Stimulated activated CD4-positive, alpha-beta T cell treated with anti-CD3 and anti-CD28 coated beads, Interleukin-4, amount 100 ng/mL, for 24 hours (primary cell): ENCODE measurements around the gene RALGPS2.
"Not testable (repeated sequence)": the region's sequence is repeated elsewhere in the genome, so short reads cannot be mapped to it uniquely, and the experiment has no call there.

ENCODE experiments used
- DNase-seq: peaks from one replicate; pipeline ENCODE4 v3.0.0-alpha.2; 2020

RALGPS2 gene

DNA sequence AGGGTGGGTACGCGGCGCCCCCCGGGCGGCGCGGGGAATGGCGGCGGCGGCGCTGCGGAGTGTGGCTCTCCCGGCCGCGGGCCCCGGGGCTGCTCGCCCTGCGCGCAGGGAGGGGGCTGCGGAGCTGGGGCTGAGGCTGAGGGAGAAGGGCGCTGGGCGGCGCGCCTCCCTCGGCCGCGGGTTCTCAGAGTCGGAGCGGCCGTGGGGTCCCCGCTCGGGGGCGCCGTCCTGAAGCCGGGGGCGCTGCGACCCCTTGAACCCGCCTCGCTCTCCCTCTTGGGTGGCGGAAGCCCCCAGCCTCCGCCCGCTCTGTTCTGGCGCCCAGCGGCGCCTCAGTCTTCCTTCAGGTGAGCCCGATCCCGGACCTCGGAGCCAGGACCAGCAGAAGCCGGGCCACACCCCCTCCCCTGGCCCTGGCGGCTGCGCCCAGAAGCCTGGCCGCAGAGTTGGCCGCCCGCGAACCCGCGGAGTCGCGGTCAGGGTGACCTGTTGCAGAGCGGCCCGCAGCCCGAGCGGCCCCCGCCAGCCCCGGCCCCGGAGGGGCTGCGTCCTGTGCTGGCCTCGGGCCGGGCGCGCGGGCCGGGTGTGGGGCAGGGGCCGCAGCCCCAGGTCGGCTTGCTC, 532 bp downstream of the RALGPS2 start:
- DNase-seq = peak; percentile 10

DNA sequence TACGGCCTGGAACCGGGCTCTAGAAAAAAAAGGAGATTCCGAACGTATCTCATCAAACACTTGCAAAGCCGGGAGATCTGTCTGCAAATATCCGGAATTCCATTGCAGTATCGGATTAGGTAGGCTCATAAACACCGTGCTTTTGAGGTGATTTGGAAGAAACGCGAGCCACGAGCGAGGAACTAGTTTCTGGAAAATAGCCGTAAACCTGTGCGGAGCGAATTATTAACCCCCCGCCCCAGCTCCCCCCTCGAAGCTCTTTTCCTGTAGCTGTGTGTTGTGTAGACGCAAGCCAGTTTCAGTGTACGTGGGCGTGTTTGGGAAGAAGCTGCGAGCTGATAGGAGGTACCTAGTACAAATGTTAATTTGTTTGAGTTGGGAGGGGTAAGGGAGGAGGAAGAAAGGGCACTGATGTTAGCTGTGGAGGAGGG, 1.1 kb downstream of the RALGPS2 start:
- peak; percentile 44 for DNase-seq

- DNase-seq = no peak
Observed at GRCh38 chr1:178726545-178726944, 1.5 kb downstream of the RALGPS2 start.

GRCh38 chr1:178727014-178727895, 2.2 kb downstream of the RALGPS2 start:
- no peak for DNase-seq

DNA sequence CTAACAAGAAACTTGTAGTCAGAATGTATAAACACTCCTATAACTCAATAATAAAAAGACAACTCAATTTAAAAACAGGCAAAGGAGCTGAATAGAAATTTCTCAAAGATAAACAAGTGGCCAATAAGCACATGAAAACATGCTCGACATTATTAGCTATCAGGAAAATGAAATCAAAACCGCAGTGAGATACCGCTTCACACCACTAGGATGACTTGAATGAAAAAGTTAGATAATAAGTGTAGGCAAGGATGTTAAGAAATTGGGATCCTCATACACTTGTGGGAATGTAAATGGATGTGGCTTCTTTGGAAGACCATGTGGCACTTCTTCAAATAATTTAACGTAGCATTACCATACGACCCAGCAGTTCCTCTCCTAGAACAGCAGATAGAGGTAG, 8.9 kb downstream of the RALGPS2 start:
- DNase-seq = no peak

DNA sequence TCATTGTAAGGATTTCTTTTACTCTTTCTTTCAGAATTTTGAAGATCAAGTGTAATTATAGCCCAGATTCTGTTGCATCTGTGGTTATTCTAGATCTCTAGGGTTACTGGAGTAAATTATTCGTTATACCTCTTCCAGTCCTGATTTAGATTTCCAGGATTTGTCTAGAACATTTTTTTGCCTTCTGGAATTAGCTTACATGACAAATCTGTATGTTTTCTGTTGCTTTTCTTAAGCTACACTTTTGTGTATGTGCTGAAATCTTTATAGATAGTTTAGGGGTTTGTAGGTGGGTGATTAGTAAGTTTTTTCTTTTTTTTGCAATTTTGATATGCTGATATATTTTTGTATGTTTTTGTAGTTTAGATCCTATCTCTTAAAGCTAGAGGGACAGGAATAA, 13.7 kb downstream of the RALGPS2 start:
- no peak for DNase-seq

DNA sequence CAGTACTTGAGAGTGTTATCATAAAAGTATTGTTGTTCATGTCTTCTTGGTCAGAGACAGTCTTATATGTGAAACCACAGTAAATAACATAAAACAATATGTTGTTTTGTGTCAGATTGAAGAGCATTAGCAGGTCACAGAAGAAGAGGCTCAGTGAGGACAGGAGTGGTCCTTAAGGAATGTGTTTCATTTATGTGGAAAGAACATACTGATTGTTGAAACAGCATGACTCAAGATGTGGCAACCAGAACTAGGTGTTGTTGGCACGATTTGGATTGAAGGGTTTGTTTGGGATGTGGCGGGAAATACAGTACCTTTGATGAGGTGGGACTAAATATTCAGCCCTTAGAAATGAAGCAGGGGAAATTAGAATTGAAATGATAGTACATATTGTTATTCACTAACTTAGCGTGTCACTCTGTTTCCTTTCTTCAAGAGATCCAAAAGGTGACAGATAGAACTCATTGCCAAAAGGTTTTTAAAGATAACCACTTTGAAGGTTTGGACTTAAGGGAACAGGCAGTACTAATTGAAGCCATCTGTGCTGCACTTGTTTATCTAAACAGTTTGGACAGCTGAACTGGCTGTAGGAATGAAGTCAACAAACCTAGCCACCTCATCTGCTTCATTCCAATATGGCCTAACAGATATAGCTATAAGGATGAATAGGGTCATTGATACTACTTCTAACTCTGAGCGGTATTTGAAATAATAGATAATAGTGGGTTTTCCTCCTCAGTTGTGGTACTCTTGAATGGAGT, 14.4 kb downstream of the RALGPS2 start:
- DNase-seq = no peak

DNA sequence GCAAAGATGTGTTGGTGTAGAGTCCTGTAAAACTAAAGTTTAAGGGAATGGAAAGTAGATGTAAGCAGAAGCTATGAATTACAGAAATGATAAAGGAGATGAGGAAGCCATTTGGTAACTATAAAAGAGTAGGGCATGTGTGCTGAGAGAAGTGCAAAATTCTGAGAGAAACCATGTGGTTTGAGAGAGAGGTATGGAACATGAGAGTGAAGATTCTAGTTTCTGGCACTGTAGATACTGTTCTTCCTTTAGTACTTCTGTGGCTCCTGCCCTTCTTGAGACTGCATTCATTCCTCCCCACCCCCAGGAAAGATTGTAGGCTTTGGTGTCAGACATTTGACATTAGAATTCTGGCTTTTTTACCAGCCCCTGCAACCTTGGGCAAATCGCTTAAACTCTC, 15.4 kb downstream of the RALGPS2 start:
- DNase-seq = no peak

- no peak for DNase-seq
Observed at GRCh38 chr1:178740924-178741323, 15.9 kb downstream of the RALGPS2 start.

- no peak for DNase-seq
Observed at GRCh38 chr1:178743801-178744200, 18.8 kb downstream of the RALGPS2 start.

DNA sequence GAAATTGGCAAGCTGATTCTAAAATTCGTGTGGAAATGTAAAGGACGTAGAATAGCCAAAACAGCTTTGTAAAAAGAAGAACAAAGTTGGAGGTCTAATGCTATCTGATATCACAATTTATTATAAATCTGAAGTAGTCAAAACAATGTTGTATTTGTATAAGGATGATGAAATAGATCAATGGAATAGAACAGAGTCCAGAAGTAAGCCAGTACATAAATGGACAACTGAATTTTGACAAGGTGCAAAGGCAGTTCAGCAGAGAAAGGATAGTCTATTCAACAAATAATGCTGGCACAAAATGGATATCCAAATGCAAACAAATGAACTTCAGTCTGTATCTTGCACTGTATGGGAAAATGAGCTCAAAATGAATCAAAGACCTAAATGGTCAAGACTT, 20.2 kb downstream of the RALGPS2 start:
- DNase-seq = no peak

- no peak for DNase-seq
Observed at GRCh38 chr1:178746345-178746744, 21.3 kb downstream of the RALGPS2 start.

DNA sequence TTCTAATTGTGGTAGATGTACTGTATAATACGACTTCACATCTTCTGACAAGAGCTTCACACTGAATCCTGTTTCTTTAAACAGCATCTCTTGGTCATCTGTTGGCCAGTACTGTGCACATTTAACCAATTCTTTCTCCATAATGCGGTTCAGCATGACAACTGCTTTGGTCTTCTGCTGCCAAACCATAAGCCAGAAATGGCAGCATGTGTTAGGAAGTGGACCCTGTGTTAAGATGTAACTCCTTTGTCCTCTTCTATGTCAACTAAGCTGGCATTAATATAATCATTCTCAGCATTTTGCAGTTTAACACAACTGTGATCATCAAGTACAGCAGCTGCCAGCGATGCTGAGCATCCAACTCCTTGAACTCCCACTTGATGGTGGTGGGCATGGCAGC, 22.3 kb downstream of the RALGPS2 start:
- DNase-seq = not testable (repeated sequence)

DNA sequence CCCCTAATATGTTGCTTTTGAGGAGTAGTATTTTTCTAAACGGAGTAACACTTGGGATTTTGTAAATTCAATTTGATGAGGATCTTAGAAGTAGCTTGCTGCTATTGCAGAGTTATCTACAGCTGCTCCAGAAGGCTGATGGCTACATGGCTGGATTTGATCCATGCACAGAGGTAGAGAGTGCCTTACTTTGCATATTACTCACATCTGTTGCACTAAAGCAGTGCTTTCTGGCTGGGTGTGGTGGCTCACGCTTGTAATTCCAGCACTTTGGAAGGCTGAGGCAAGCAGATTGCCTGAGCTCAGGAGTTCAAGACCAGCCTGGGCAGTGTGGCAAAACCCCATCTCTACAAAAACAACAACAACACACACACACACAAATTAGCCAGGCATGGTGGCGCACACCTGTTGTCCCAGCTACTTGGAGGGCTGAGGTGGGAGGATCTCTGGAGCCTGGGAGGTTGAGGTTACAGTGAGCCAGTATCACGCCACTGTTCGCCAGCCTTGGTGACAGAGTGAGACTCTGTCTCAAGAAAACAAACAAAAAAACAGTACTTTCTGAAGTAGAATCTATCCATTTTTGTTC, 24.6 kb downstream of the RALGPS2 start:
- DNase-seq = no peak

DNA sequence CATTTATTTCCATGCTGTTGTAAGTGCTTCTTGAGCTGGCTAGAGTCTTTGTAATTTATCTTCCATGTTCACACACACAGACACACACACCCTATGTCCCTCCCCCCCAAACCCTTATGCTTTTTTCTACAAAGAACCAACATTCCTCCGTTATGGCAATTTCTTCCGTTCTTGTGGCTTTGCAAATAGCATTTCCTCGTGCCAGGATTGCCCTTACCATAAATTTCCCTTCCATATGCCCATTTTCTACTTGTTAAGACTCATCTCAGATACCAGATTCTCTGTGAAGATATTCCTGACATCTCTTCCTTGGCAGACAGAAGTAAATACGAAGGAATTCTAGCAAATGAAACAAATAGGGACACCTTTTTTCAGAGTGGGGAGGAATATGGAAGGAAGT, 26.0 kb downstream of the RALGPS2 start:
- DNase-seq = no peak

DNA sequence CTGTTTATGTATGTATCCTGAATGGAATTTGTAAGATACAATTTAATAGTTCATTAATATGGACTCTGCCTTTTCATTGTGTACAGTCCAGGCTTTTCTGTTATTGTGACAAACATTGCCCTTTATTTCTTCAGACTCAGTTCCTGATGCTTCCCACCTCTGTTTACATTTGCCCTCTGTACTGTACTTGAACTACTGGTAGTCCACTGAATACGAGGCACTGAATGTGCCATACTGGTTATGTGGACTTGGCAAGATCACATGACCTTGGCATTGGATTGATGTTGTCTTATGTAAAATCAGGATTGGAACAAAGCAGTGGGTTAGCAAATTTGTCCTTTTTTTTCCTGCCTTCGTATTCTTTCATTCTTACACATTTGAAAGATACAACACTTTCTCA, 27.8 kb downstream of the RALGPS2 start:
- no peak for DNase-seq

DNA sequence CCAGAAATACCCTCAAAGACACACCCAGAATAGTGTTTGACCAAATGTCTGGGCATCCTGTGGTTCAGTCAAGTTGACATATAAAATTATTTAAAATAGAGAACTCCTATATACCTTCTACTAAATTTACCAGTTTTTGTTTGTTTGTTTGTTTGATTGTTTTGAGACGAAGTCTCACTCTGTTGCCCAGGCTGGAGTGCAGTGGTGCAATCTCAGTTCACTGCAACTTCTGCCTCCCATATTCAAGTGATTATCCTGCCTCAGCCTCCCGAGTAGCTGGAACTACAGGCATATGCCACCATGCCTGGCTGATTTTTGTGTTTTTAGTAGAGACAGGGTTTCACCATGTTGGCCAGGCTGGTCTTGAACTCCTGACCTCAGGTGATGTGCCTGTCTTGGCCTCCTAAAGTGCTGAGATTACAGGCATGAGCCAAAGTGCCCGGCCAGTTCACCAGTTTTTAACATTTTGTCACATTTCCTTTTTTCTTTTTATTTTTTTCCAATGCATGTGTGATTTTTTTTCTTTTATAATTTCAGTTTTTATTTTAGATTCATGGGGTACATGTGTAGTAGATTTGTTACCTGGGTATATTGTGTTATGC, 29.7 kb downstream of the RALGPS2 start:
- not testable (repeated sequence) for DNase-seq

- DNase-seq = no peak
Observed at GRCh38 chr1:178768423-178768822, 43.4 kb downstream of the RALGPS2 start.

GRCh38 chr1:178772952-178773351, 47.9 kb downstream of the RALGPS2 start:
- DNase-seq = no peak

- DNase-seq = no peak
Observed at GRCh38 chr1:178774263-178774662, 49.2 kb downstream of the RALGPS2 start.

- DNase-seq = no peak
Observed at GRCh38 chr1:178776553-178776952, 51.5 kb downstream of the RALGPS2 start.

DNA sequence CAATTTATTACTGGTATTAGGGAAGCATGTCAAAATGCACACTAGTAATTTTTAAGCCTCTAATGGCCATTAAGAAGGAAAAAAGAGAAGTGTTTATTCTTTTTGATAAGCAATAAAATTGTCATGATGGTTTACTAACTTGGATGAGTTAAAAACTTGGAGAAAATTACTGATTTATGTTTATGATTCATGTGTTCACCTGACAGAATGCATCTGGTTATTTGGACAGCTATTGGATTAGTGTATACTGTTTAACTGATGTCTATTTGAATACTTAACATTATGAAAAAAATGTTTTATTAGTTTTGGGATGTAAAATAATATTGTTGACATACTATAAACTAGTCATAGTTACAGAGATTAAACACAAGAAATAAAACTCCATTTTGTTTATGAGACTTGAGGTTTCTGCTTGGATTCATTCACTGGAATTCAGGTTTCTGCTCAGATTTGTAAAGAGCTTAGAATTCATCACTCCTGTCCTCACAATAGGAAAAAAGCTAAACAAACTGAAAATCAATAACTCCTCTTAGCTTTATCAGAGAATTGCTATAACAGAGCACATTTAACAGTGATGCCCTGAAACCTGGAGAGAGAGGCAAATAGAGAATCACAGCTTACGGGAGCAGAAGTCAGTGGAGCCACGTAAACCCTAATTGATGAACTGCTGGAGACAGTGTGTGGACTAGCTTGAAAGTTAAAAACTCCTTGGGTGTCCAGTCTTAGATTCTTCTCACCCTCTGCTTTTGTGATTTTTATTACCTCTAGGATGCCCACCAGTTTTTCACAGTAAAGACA, 56.7 kb downstream of the RALGPS2 start:
- DNase-seq = no peak
